ENCODE measurements around the gene BRICD5.

The BRICD5 gene

GRCh38 chr16:2176047-2176446, 34.6 kb downstream of the BRICD5 start:
- Mint-ChIP-seq H3K9me3 (no peaks in the 10 kb centered on the region), H3K27me3 (no peaks in the 10 kb centered on the region), H3K4me3 (no peak overlapping the region), H3K4me1 (no peaks in the 10 kb centered on the region), H3K36me3 (ENCODE audit: insufficient read depth) (peaks cover 6% of the 10 kb centered on the region), H3K27ac (ENCODE audit: low read depth) (no peak overlapping the region)
- DNase-seq (ENCODE audit: low spot score in 2 of 2) (no peak), ATAC-seq (replicated peaks; ENCODE audit: extremely low read depth, poor library complexity, severe bottlenecking) (no peak)

DNA sequence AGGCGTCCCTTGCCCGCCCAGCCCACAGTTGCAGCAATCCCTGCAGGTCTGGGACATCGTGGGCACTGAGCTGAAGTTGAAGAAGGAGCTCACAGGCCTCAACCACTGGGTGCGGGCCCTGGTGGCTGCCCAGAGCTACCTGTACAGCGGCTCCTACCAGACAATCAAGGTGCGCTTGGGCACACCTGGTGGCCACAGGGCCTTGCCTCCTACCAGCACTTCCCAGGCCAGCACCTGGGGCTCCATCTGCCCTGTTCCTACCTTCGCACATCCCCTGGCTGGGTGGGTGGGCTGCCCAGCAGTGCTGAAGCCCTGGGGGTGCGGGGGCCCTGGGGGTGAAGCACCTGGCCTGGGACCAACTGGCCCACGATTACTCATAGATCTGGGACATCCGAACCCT, 35.2 kb downstream of the BRICD5 start:
- Mint-ChIP-seq H3K9me3 (no peaks in the 10 kb centered on the region), H3K36me3 (ENCODE audit: insufficient read depth) (peaks cover 6% of the 10 kb centered on the region), H3K4me3 (no peak overlapping the region), H3K27me3 (no peaks in the 10 kb centered on the region), H3K4me1 (no peaks in the 10 kb centered on the region), H3K27ac (ENCODE audit: low read depth) (no peak overlapping the region)
- ATAC-seq (replicated peaks; ENCODE audit: extremely low read depth, poor library complexity, severe bottlenecking) (no peak), DNase-seq (ENCODE audit: low spot score in 2 of 2) (no peak)

- H3K36me3 Mint-ChIP-seq (ENCODE audit: insufficient read depth) = peaks cover 6% of the 10 kb centered on the region
- H3K9me3 Mint-ChIP-seq = no peaks in the 10 kb centered on the region
- no peak overlapping the region for H3K4me3 Mint-ChIP-seq
- no peaks in the 10 kb centered on the region for H3K27me3 Mint-ChIP-seq
- no peak for ATAC-seq (replicated peaks; ENCODE audit: extremely low read depth, poor library complexity, severe bottlenecking)
- no peaks in the 10 kb centered on the region for H3K4me1 Mint-ChIP-seq
- H3K27ac Mint-ChIP-seq (ENCODE audit: low read depth) = no peak overlapping the region
- no peak for DNase-seq (ENCODE audit: low spot score in 2 of 2)
Measured at GRCh38 chr16:2174396-2175131, 36.1 kb downstream of the BRICD5 start.

DNA sequence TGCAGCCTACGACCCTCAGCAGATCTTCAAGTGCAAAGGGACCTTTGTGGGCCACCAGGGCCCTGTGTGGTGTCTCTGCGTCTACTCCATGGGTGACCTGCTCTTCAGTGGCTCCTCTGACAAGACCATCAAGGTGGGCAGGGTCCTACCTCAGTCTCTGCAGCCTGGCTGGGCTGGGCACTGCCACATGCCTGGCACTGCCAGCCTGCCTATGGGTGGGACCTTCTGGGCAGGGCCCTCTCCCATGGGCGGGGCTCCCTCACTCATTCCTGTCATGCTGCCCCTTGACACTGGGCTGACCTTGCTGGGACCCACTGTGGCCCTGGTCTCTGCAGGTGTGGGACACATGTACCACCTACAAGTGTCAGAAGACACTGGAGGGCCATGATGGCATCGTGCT, 36.7 kb downstream of the BRICD5 start:
- DNase-seq (ENCODE audit: low spot score in 2 of 2) = no peak
- Mint-ChIP-seq H3K4me1 (no peaks in the 10 kb centered on the region), H3K27ac (ENCODE audit: low read depth) (no peak overlapping the region), H3K4me3 (no peak overlapping the region), H3K27me3 (no peaks in the 10 kb centered on the region), H3K9me3 (no peaks in the 10 kb centered on the region), H3K36me3 (ENCODE audit: insufficient read depth) (peaks cover 5% of the 10 kb centered on the region)
- no peak for ATAC-seq (replicated peaks; ENCODE audit: extremely low read depth, poor library complexity, severe bottlenecking)

DNA sequence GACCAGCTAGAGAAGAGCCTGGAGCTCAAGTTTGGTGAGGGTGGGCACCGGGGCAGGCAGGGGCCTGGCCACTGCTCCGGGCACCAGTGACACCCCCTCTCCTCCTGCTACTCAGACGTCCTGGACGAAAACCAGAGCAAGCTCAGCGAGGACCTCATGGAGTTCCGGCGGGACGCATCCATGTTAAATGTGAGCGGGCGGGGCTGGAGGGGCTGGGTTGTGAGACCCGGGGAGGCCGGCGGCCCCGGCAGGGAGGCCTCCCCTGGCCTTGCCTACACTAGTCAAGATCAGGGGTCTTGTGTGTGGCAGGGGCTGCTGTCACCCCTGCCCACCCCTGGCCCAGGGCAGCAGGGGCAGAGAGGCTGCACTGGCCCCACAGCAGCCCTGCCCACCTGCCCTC, 37.3 kb downstream of the BRICD5 start:
- DNase-seq (ENCODE audit: low spot score in 2 of 2) = no peak
- H3K9me3 Mint-ChIP-seq = no peaks in the 10 kb centered on the region
- H3K27me3 Mint-ChIP-seq = no peaks in the 10 kb centered on the region
- ATAC-seq (replicated peaks; ENCODE audit: extremely low read depth, poor library complexity, severe bottlenecking) = no peak
- H3K27ac Mint-ChIP-seq (ENCODE audit: low read depth) = no peak overlapping the region
- H3K4me3 Mint-ChIP-seq = no peak overlapping the region
- peaks cover 3% of the 10 kb centered on the region for H3K36me3 Mint-ChIP-seq (ENCODE audit: insufficient read depth)
- H3K4me1 Mint-ChIP-seq = no peaks in the 10 kb centered on the region

DNA sequence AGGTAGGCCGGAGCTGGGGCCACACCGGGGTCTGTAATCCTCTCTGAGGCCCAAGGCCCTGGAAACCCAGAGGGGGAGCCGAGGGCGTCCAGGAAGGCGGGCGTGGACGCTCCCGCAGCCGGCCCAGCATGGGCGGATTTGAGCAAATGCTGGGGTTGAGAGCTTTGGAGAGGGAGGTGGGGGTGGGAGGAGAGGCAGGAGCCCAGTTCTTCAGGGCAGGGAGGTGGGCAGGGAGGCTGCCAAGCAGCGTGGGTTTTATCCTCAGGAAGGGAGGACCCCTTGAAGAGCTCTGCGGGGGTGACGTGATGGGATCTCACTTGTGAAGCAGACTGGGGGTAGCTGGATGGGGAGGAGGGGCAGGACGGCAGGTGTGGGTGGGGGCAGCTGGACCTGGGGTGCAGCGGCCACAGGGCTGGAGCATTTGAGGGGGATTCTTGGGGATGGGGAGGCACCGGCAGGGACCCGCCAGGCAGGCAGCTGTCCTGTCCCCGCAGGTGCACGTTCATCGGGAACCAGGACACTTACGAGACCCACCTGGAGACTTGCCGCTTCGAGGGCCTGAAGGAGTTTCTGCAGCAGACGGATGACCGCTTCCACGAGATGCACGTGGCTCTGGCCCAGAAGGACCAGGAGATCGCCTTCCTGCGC, 37.9 kb downstream of the BRICD5 start:
- Mint-ChIP-seq H3K9me3 (no peaks in the 10 kb centered on the region), H3K27ac (ENCODE audit: low read depth) (no peak overlapping the region), H3K27me3 (no peaks in the 10 kb centered on the region), H3K36me3 (ENCODE audit: insufficient read depth) (peaks cover 3% of the 10 kb centered on the region), H3K4me1 (no peaks in the 10 kb centered on the region), H3K4me3 (no peak overlapping the region)
- DNase-seq (ENCODE audit: low spot score in 2 of 2) (no peak), ATAC-seq (replicated peaks; ENCODE audit: extremely low read depth, poor library complexity, severe bottlenecking) (no peak)

GRCh38 chr16:2171601-2172178, 39.0 kb downstream of the BRICD5 start:
- Mint-ChIP-seq H3K9me3 (no peaks in the 10 kb centered on the region), H3K4me1 (no peaks in the 10 kb centered on the region), H3K4me3 (no peak overlapping the region), H3K36me3 (ENCODE audit: insufficient read depth) (peaks cover 2% of the 10 kb centered on the region), H3K27ac (ENCODE audit: low read depth) (no peak overlapping the region), H3K27me3 (no peaks in the 10 kb centered on the region)
- no peak for DNase-seq (ENCODE audit: low spot score in 2 of 2)
- ATAC-seq (replicated peaks; ENCODE audit: extremely low read depth, poor library complexity, severe bottlenecking) = no peak

DNA sequence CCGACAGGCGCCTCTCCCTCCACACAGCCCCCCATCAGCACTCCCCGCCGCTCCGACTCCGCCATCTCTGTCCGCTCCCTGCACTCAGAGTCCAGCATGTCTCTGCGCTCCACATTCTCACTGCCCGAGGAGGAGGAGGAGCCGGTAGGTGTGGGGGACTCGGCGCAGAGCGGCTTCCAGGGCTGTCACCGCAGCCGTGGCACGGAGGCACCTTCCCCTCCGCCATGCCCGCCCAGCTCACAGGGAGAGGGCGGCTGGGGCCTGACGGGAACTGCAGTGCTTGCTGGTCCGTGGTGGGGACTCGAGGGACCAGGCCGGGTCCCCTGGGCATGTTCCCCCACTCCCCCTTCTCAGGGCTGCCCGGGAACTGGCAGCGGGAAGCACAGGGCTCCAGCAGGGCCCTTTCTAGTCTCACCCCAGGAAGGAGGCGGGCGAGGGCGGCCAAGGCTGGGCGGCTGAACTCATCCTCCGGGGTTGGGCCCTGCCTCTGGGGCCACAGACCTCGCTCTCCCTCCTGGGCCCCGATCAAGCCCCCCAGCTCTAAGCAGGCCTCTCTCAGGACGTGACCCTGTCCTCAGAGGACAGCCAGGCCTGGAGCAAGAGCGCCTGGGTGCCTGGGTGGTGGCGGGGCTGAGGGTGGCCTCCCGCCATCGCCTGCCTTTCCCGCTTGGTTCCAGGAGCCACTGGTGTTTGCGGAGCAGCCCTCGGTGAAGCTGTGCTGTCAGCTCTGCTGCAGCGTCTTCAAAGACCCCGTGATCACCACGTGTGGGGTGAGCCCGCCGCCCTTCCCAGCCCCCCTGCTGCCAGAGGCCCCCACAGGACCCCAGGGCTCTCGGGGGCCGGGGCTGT, 39.9 kb downstream of the BRICD5 start:
- no peak overlapping the region for H3K4me3 Mint-ChIP-seq
- ATAC-seq (replicated peaks; ENCODE audit: extremely low read depth, poor library complexity, severe bottlenecking) (no peak), DNase-seq (ENCODE audit: low spot score in 2 of 2) (no peak)
- H3K27me3 Mint-ChIP-seq = no peaks in the 10 kb centered on the region
- peaks cover 4% of the 10 kb centered on the region for H3K4me1 Mint-ChIP-seq
- no peak overlapping the region for H3K27ac Mint-ChIP-seq (ENCODE audit: low read depth)
- peaks cover 2% of the 10 kb centered on the region for H3K36me3 Mint-ChIP-seq (ENCODE audit: insufficient read depth)
- no peaks in the 10 kb centered on the region for H3K9me3 Mint-ChIP-seq

DNA sequence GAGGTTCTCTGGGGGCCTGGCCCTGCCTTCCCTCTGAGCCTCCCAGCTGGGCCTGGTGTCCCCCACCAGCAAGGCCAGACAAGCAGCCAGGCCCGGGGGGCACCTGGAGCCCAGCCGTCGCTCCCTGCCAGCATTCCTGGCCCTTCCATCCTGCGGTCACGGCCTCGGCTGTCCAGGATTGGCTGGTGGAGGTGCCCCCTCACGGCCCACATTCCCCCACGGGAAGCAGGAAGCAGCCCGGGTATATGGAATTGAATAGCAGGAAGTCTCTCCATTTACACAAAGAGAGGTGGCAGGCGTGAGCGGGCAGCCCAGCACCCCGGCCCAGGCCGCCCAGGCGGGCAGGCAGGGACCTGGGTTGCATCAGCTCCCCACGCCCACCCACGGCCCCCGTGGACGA, 40.6 kb downstream of the BRICD5 start:
- H3K4me3 Mint-ChIP-seq = no peak overlapping the region
- H3K9me3 Mint-ChIP-seq = no peaks in the 10 kb centered on the region
- DNase-seq (ENCODE audit: low spot score in 2 of 2) (no peak), ATAC-seq (replicated peaks; ENCODE audit: extremely low read depth, poor library complexity, severe bottlenecking) (no peak)
- no peaks in the 10 kb centered on the region for H3K27me3 Mint-ChIP-seq
- H3K36me3 Mint-ChIP-seq (ENCODE audit: insufficient read depth) = peaks cover 2% of the 10 kb centered on the region
- H3K27ac Mint-ChIP-seq (ENCODE audit: low read depth) = no peak overlapping the region
- H3K4me1 Mint-ChIP-seq = peaks cover 4% of the 10 kb centered on the region

- Mint-ChIP-seq H3K27me3 (no peaks in the 10 kb centered on the region), H3K36me3 (ENCODE audit: insufficient read depth) (no peaks in the 10 kb centered on the region), H3K9me3 (no peaks in the 10 kb centered on the region), H3K4me1 (peaks cover 4% of the 10 kb centered on the region), H3K27ac (ENCODE audit: low read depth) (peak overlapping the region; percentile 64), H3K4me3 (no peak overlapping the region)
- ATAC-seq (replicated peaks; ENCODE audit: extremely low read depth, poor library complexity, severe bottlenecking) = no peak
- DNase-seq (ENCODE audit: low spot score in 2 of 2) = no peak
Measured at GRCh38 chr16:2167068-2167638, 43.5 kb downstream of the BRICD5 start.

- Mint-ChIP-seq H3K4me1 (peaks cover 4% of the 10 kb centered on the region), H3K36me3 (ENCODE audit: insufficient read depth) (no peaks in the 10 kb centered on the region), H3K27ac (ENCODE audit: low read depth) (peak overlapping the region; percentile 78)
Measured at GRCh38 chr16:2166263-2167067, 44.2 kb downstream of the BRICD5 start.

DNA sequence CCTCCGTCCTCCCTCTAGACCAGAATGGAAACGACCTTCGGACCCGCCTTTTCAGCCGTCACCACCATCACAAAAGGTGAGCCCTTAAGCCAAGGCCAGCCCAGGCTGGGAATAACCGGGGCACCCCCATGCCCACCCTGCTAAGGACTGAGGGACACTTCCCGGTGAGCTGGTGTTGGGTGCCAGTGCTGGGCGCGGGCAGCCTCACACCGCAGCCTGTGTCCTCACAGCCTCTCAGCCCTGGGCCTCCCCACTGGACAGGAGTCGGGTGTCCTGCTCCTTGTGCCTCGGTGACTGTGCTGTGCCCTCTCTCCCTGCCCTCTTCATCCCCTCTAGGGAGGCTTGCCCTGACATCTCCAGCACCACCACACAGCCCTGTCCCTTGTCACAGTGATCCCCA, 44.8 kb downstream of the BRICD5 start:
- H3K27me3 Mint-ChIP-seq = no peaks in the 10 kb centered on the region
- H3K9me3 Mint-ChIP-seq = no peaks in the 10 kb centered on the region
- peaks cover 4% of the 10 kb centered on the region for H3K4me1 Mint-ChIP-seq
- no peaks in the 10 kb centered on the region for H3K36me3 Mint-ChIP-seq (ENCODE audit: insufficient read depth)
- DNase-seq (ENCODE audit: low spot score in 2 of 2) = no peak
- ATAC-seq (replicated peaks; ENCODE audit: extremely low read depth, poor library complexity, severe bottlenecking) = no peak
- H3K4me3 Mint-ChIP-seq = no peak overlapping the region
- H3K27ac Mint-ChIP-seq (ENCODE audit: low read depth) = peak overlapping the region; percentile 78

More at GRCh38 chr16:2166263-2167067, 44.2 kb downstream of the BRICD5 start:
- H3K27me3 Mint-ChIP-seq = no peaks in the 10 kb centered on the region
- H3K4me3 Mint-ChIP-seq = no peak overlapping the region
- ATAC-seq (replicated peaks; ENCODE audit: extremely low read depth, poor library complexity, severe bottlenecking) (no peak), DNase-seq (ENCODE audit: low spot score in 2 of 2) (no peak)
- no peaks in the 10 kb centered on the region for H3K9me3 Mint-ChIP-seq

Data from central memory CD8-positive, alpha-beta T cell (primary cell).